Fibroblast of gingiva (primary cell): Measurements from ENCODE around the gene SLC39A12.
A peak's percentile ranks its signal among the peaks of the same experiment; 100 is the strongest.

Experiments used
- DNase-seq: peaks from one replicate; pipeline ENCODE4 v3.0.0-alpha.2; 2011; ENCODE audit warnings: low read depth

SLC39A12 gene

GRCh38 chr10:18056583-18056982, 104.9 kb downstream of the SLC39A12 start:
- DNase-seq = no peak

GRCh38 chr10:18059826-18060559, 108.3 kb downstream of the SLC39A12 start:
- DNase-seq = no peak

DNA sequence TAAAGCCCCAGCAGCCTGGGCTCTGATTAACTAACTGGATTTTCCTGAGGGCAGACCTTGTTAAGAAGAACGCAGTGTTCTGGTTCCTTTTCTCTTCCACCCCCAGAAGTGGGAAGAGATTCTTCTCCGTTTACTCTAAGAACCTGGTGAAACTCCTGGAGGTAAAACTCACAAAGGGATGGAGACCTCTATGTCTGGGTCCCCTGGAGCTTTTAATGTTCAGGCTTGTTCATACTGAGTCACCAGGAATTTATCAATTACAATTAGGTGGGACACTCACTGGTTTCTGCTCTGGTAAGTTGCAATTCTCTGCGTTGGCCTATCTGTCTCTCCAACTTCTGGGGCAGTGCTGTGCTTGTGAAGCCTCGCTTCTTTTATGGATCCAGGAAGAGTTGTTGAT, 115.2 kb downstream of the SLC39A12 start:
- no peak for DNase-seq

DNA sequence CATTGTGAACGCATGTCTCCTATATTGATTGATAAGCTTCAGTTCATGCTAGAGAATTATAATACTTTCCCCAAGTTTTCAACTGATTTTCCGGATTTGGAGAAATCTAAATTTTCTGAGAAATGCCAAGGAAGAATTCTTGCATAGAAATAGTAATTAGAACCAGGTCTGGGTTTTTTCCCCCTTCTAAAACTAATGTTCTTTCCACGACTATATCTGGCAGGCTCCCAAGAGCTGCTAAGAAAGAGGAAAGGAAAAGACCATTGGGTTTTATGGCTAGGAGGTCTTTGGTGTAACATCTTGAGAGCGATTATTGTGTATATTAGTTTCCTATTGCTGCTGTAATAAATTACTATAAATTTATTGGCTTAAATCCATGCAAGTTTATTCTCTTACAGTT, 116.7 kb downstream of the SLC39A12 start:
- DNase-seq = peak; percentile 7

- no peak for DNase-seq
Measured at GRCh38 chr10:18071591-18071990, 119.9 kb downstream of the SLC39A12 start.

DNA sequence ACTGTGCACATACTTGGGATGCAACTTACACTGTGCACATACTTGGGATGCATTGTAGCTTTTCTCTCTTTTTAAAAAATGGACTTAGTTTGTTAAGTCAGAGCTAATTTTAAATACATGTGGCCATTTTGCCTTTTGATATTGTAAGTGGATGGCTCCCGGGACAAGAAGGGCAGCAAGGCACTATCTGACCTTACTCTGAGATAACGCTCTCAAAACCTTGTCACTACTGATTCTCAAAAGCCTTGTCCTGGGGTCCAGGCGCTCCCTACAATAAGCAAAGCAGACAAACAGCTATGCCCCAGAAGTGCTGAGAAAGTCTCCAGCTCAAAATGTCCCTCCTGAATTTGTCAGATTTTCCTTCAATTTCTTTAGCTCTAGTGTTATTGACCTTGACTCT, 121.6 kb downstream of the SLC39A12 start:
- DNase-seq = no peak

- no peak for DNase-seq
Measured at GRCh38 chr10:18075881-18076280, 124.2 kb downstream of the SLC39A12 start.

GRCh38 chr10:18079665-18080295, 128.1 kb downstream of the SLC39A12 start:
- peak; percentile 67 for DNase-seq

GRCh38 chr10:18082381-18082780, 130.7 kb downstream of the SLC39A12 start:
- DNase-seq = no peak

DNA sequence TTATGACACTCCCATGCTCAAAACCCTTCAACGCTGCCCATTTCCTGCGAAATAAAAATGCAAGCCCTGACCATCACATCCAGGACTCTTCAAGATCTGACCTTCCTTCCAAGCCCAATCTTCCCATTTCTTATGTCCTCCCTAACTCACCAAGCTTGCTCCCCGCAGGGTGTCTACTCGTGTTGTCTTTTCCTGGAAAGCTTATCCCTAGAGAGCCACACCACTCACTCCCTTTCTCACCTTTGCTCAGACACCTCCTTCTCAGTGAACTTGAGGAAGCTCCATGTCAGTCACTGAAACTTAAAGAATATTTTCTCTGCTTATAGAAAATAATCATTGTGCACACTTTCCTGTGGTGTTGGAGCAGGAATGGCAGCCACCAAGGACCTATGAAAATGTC, 134.1 kb downstream of the SLC39A12 start:
- no peak for DNase-seq

DNA sequence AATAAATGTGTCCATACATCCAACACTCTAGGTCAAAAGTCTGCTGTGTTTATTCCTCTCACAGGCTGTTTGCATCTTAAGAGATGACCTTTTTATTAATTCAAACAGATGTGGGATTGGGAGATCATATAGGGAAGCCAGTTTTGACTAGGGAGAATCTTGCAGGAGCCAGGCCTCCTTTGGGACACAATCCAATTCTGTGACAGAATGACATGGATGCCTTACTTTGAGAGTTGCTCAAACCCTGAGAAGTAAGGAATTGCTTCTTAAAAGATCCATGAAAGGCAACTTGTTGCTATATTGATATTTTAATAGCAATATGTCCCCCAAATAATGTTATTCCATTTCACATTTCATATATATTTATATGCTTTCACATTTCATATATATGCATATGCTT, 135.0 kb downstream of the SLC39A12 start:
- no peak for DNase-seq

GRCh38 chr10:18087355-18087754, 135.6 kb downstream of the SLC39A12 start:
- peak; percentile 16 for DNase-seq
